Measurements from ENCODE around the gene DCTN5. TPM values are rescaled to one million over a fixed set of nuclear protein-coding genes. Genes with fewer than 3 reads are reported as not detected.
A peak's percentile ranks its signal among the peaks of the same experiment; 100 is the strongest.

The DCTN5 gene
- total RNA-seq, 6 experiments from 2014 or later: 70.5 to 80.9 (median 76.4) TPM

DNA sequence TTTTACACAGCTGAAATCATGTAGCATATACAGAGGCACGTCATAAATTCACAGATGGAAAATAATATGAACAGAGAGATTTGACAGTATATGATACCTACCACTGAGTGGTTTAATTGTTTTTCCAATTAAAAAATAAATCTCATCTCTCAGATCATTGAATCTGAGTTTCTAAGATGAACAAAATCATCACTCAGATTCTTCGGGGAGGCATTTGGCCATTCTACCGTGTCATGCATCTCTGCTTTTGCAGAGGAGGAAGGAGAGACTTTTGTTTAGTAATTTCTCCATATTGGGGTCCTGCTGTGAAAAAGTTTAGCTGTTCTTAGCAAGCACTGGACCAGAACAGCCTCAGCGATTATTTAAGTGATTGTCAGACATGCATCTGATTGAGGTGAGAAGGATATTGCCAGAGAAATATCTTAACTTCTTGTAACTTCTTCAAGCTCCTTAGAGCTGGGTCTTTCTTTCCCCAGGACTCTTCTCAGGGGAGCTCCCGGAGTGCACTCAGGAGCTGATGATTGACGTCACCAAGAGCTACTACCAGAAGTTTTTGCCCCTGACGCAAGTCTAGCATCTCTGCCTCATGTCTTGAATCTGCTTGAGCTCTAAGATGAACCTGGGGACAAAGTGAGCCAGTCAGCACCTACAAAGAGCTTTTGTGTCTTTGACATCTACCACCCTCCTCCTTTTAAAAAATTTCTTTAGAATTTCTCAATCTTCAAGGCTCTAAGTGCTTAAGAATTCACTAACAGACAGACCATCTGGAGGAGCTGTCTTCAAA is 25.5 kb downstream of the DCTN5 start:
- DNase-seq: no peak
- no peak overlapping the region for H3K4me3 Mint-ChIP-seq
- H3K36me3 Mint-ChIP-seq (ENCODE audit: low read depth): peaks cover 49% of the 10 kb centered on the region
- TF ChIP-seq, protein P1, sequence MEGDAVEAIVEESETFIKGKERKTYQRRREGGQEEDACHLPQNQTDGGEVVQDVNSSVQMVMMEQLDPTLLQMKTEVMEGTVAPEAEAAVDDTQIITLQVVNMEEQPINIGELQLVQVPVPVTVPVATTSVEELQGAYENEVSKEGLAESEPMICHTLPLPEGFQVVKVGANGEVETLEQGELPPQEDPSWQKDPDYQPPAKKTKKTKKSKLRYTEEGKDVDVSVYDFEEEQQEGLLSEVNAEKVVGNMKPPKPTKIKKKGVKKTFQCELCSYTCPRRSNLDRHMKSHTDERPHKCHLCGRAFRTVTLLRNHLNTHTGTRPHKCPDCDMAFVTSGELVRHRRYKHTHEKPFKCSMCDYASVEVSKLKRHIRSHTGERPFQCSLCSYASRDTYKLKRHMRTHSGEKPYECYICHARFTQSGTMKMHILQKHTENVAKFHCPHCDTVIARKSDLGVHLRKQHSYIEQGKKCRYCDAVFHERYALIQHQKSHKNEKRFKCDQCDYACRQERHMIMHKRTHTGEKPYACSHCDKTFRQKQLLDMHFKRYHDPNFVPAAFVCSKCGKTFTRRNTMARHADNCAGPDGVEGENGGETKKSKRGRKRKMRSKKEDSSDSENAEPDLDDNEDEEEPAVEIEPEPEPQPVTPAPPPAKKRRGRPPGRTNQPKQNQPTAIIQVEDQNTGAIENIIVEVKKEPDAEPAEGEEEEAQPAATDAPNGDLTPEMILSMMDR (IDR thresholded peaks at IDR 0.05): no peak
- H3K27me3 Mint-ChIP-seq (ENCODE audit: insufficient read depth): no peaks in the 10 kb centered on the region
- no peaks in the 10 kb centered on the region for H3K9me3 Mint-ChIP-seq
- peaks cover 41% of the 10 kb centered on the region for H3K4me1 Mint-ChIP-seq (ENCODE audit: low read depth)
- H3K27ac Mint-ChIP-seq: no peak overlapping the region

GRCh38 chr16:23667355-23667659 is 26.0 kb downstream of the DCTN5 start:
- peaks cover 41% of the 10 kb centered on the region for H3K4me1 Mint-ChIP-seq (ENCODE audit: low read depth)
- no peaks in the 10 kb centered on the region for H3K27me3 Mint-ChIP-seq (ENCODE audit: insufficient read depth)
- no peaks in the 10 kb centered on the region for H3K9me3 Mint-ChIP-seq
- peaks cover 48% of the 10 kb centered on the region for H3K36me3 Mint-ChIP-seq (ENCODE audit: low read depth)
- no peak overlapping the region for H3K27ac Mint-ChIP-seq
- TF ChIP-seq, protein P1 (IDR thresholded peaks at IDR 0.05): no peak
- DNase-seq: no peak
- no peak overlapping the region for H3K4me3 Mint-ChIP-seq

DNA sequence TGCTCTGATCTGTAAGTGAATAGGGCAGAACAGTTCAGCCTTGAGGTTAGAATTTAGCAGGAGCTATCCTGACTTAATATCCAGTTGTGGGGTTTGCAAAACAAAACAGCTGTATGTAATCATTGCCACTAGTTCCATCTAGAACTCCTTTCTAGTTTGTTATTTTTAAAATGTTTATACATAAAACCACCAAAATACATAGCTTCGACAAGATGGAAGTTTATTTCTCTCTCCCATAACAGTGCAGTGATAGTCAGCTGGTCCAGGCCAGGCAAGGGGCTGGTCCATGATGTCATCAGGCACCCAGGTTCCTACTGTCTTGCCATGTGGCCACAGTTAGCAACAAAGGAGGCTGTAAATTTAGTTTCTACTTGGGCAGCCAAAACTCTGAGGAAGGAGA is 27.0 kb downstream of the DCTN5 start:
- no peak overlapping the region for H3K4me3 Mint-ChIP-seq
- TF ChIP-seq, protein P1 (IDR thresholded peaks at IDR 0.05): no peak
- H3K4me1 Mint-ChIP-seq (ENCODE audit: low read depth): peaks cover 41% of the 10 kb centered on the region
- H3K27ac Mint-ChIP-seq: peak overlapping the region; percentile 84; the same call in 1 of the 2 replicates
- peaks cover 42% of the 10 kb centered on the region for H3K36me3 Mint-ChIP-seq (ENCODE audit: low read depth)
- no peaks in the 10 kb centered on the region for H3K9me3 Mint-ChIP-seq
- no peaks in the 10 kb centered on the region for H3K27me3 Mint-ChIP-seq (ENCODE audit: insufficient read depth)
- DNase-seq: no peak

DNA sequence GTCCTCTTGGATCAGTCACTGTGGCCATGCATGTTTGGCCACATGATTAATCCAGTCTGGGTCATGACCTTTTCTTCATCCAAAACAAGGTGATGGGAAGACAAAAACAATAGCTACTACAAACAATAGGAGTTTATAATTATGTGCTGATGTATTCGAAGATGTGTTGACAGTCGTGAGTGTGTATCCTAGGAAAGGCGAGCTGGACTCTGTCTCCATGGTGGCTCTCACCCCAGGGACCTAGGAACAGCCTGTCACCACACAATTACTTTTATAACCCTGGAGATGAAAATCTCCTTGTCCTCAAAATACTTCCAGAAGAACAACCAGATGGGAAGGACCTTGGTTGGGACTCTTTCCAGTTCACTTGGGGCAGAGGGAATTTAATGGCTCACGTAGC is 27.6 kb downstream of the DCTN5 start:
- Mint-ChIP-seq H3K27ac (peak overlapping the region; percentile 84), H3K9me3 (no peaks in the 10 kb centered on the region), H3K4me3 (no peak overlapping the region), H3K4me1 (ENCODE audit: low read depth) (peaks cover 38% of the 10 kb centered on the region), H3K27me3 (ENCODE audit: insufficient read depth) (no peaks in the 10 kb centered on the region), H3K36me3 (ENCODE audit: low read depth) (peaks cover 40% of the 10 kb centered on the region)
- TF ChIP-seq, protein P1 (IDR thresholded peaks at IDR 0.05): no peak
- no peak for DNase-seq

GRCh38 chr16:23670137-23670776 is 29.0 kb downstream of the DCTN5 start:
- Mint-ChIP-seq H3K27me3 (ENCODE audit: insufficient read depth) (no peaks in the 10 kb centered on the region), H3K4me3 (peak overlapping the region; percentile 24; the same call in 1 of the 2 replicates), H3K36me3 (ENCODE audit: low read depth) (peaks cover 38% of the 10 kb centered on the region), H3K9me3 (no peaks in the 10 kb centered on the region), H3K27ac (peak overlapping the region; percentile 84), H3K4me1 (ENCODE audit: low read depth) (peaks cover 37% of the 10 kb centered on the region)
- DNase-seq: peak; percentile 82
- TF ChIP-seq, protein P1 (IDR thresholded peaks at IDR 0.05): peak; percentile 5; the same call in 1 of the 2 replicates

Data from HFFc6 (cell line).